ENCODE measurements around the gene NFYC. TPM values are rescaled to one million over a fixed set of nuclear protein-coding genes. Genes with fewer than 3 reads are reported as not detected.
A peak's percentile ranks its signal among the peaks of the same experiment; 100 is the strongest.

NFYC gene
- total RNA-seq, 1 donor from 2014 or later, result 51.1 TPM

DNA sequence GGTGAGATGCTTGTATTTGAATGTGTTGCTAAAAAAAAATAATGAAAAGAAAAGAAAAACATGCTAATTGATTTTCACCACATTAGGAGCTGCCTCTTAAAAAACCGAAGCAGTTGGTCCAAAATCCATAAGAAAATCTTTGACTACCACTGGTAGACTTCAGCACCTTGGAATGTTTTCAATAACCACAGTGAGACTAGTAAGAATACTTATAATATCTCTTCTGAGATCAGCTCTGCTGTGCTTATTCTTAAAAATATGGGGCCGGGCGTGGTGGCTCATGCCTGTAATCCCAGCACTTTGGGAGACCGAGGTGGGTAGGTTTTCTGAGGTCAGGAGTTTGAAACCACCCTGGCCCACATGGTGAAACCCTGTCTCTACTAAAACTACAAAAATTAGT is 15.1 kb downstream of the NFYC start:
- no peaks in the 10 kb centered on the region for H3K27me3 Mint-ChIP-seq (ENCODE audit: low read depth, unreplicated experiment)
- DNase-seq (ENCODE audit: low read depth) (peak; percentile 27), FAIRE-seq (no peak)
- Histone ChIP-seq H3K36me3 (ENCODE audit: insufficient read depth, low read length) (no peaks in the 10 kb centered on the region), H3K27me3 (ENCODE audit: insufficient read depth, low read length) (no peaks in the 10 kb centered on the region), H2AFZ (ENCODE audit: low read depth, low read length) (no peak overlapping the region), H4K20me1 (ENCODE audit: insufficient read depth, low read length) (peaks cover 18% of the 10 kb centered on the region), H3K79me2 (ENCODE audit: insufficient read depth, low read length) (peaks cover 88% of the 10 kb centered on the region), H3K9ac (ENCODE audit: low read length) (no peak overlapping the region), H3K4me1 (ENCODE audit: insufficient read depth, low read length) (peaks cover 23% of the 10 kb centered on the region), H3K4me2 (ENCODE audit: low read length) (no peak overlapping the region), H3K9me3 (ENCODE audit: insufficient read depth, low read depth, low read length) (no peaks in the 10 kb centered on the region), H3K27ac (ENCODE audit: low read depth, low read length) (no peak overlapping the region), H3K4me3 (ENCODE audit: insufficient read depth, low read depth, low read length) (no peak overlapping the region)
- no peaks in the 10 kb centered on the region for H3K36me3 Mint-ChIP-seq (ENCODE audit: low read depth, unreplicated experiment)
- TF ChIP-seq EZH2 (IDR thresholded peaks at IDR 0.05; ENCODE audit: insufficient read depth, low read length), result no peak
- TF ChIP-seq, protein P1, sequence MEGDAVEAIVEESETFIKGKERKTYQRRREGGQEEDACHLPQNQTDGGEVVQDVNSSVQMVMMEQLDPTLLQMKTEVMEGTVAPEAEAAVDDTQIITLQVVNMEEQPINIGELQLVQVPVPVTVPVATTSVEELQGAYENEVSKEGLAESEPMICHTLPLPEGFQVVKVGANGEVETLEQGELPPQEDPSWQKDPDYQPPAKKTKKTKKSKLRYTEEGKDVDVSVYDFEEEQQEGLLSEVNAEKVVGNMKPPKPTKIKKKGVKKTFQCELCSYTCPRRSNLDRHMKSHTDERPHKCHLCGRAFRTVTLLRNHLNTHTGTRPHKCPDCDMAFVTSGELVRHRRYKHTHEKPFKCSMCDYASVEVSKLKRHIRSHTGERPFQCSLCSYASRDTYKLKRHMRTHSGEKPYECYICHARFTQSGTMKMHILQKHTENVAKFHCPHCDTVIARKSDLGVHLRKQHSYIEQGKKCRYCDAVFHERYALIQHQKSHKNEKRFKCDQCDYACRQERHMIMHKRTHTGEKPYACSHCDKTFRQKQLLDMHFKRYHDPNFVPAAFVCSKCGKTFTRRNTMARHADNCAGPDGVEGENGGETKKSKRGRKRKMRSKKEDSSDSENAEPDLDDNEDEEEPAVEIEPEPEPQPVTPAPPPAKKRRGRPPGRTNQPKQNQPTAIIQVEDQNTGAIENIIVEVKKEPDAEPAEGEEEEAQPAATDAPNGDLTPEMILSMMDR (IDR thresholded peaks at IDR 0.05; ENCODE audit: insufficient read depth, low read depth, low read length), result no peak
- H3K27ac Mint-ChIP-seq (ENCODE audit: unreplicated experiment), result no peak overlapping the region
- peaks cover 30% of the 10 kb centered on the region for H3K4me1 Mint-ChIP-seq (ENCODE audit: low read depth, unreplicated experiment)
- peaks cover 2% of the 10 kb centered on the region for H3K9me3 Mint-ChIP-seq (ENCODE audit: unreplicated experiment)
- H3K4me3 Mint-ChIP-seq (ENCODE audit: unreplicated experiment), result no peak overlapping the region

DNA sequence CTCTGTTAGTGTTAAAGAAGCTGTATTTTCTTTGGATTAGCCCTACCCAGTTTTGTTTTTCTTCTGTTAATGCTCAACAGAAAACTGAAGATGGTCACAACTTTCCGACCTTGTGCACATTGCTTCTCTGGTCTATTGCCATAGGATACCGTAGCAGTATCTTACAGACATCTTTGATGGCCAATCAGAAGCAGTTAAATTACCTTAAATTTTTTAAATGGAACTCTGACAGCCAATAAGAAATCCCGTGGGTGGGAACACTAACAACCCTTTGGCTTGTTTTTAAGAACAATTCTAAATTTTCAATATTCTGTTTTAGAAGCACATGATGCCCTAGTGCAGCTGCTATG is 17.2 kb downstream of the NFYC start:
- Histone ChIP-seq H3K4me1 (ENCODE audit: insufficient read depth, low read length) (peaks cover 19% of the 10 kb centered on the region), H3K9ac (ENCODE audit: low read length) (peak overlapping the region; percentile 84), H3K4me2 (ENCODE audit: low read length) (peak overlapping the region; percentile 88), H3K27ac (ENCODE audit: low read depth, low read length) (peak overlapping the region; percentile 77), H3K79me2 (ENCODE audit: insufficient read depth, low read length) (peaks cover 91% of the 10 kb centered on the region), H2AFZ (ENCODE audit: low read depth, low read length) (peak overlapping the region; percentile 25), H3K36me3 (ENCODE audit: insufficient read depth, low read length) (no peaks in the 10 kb centered on the region), H3K4me3 (ENCODE audit: insufficient read depth, low read depth, low read length) (peak overlapping the region; percentile 85), H3K27me3 (ENCODE audit: insufficient read depth, low read length) (no peaks in the 10 kb centered on the region), H3K9me3 (ENCODE audit: insufficient read depth, low read depth, low read length) (no peaks in the 10 kb centered on the region), H4K20me1 (ENCODE audit: insufficient read depth, low read length) (peaks cover 17% of the 10 kb centered on the region)
- no peaks in the 10 kb centered on the region for H3K27me3 Mint-ChIP-seq (ENCODE audit: low read depth, unreplicated experiment)
- peak overlapping the region; percentile 93 for H3K4me3 Mint-ChIP-seq (ENCODE audit: unreplicated experiment)
- peaks cover 2% of the 10 kb centered on the region for H3K36me3 Mint-ChIP-seq (ENCODE audit: low read depth, unreplicated experiment)
- peaks cover 37% of the 10 kb centered on the region for H3K4me1 Mint-ChIP-seq (ENCODE audit: low read depth, unreplicated experiment)
- peak overlapping the region; percentile 97 for H3K27ac Mint-ChIP-seq (ENCODE audit: unreplicated experiment)
- TF ChIP-seq, protein P1 (IDR thresholded peaks at IDR 0.05; ENCODE audit: insufficient read depth, low read depth, low read length), result no peak
- no peak for TF ChIP-seq EZH2 (IDR thresholded peaks at IDR 0.05; ENCODE audit: insufficient read depth, low read length)
- peaks cover 2% of the 10 kb centered on the region for H3K9me3 Mint-ChIP-seq (ENCODE audit: unreplicated experiment)
- DNase-seq (ENCODE audit: low read depth), result peak; percentile 91
- FAIRE-seq, result no peak

DNA sequence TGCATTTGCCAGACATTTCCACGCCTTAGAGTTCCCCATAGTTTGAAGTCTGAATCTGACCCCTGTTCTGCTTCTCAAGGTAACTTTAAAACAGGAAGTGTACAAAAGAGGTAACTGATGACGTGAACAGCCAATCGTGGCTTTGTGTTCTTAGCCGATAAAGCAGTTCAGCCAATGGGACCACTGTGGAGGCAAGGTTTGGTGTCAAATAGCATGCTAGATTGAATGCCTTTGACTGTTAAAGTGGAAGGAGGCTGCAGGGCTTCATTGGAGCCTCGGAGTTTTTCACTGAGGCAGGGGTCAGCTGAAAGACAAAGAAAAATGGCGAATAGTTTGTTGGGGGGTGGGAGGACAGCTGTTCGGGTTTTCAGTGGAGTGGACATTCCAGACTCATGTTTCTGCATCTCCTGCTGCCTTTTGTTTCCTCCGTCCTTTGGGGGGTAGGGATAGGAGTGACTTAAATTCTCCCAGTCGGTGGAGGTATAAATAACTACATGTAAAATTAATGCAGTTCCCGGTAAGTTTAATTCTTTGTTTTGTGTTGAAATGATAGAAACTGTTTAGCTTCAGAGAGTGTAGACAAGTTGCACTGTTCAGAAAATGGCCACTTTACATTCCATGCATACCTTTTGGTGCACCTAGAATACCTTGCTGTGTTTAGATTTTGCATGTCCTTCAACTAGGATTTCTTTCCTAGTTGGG is 17.7 kb downstream of the NFYC start:
- Histone ChIP-seq H3K9ac (ENCODE audit: low read length) (peak overlapping the region; percentile 84), H4K20me1 (ENCODE audit: insufficient read depth, low read length) (peaks cover 12% of the 10 kb centered on the region), H3K4me1 (ENCODE audit: insufficient read depth, low read length) (peaks cover 17% of the 10 kb centered on the region), H2AFZ (ENCODE audit: low read depth, low read length) (peak overlapping the region; percentile 25), H3K79me2 (ENCODE audit: insufficient read depth, low read length) (peaks cover 92% of the 10 kb centered on the region), H3K27ac (ENCODE audit: low read depth, low read length) (peak overlapping the region; percentile 77), H3K4me3 (ENCODE audit: insufficient read depth, low read depth, low read length) (peak overlapping the region; percentile 85), H3K4me2 (ENCODE audit: low read length) (peak overlapping the region; percentile 88), H3K27me3 (ENCODE audit: insufficient read depth, low read length) (no peaks in the 10 kb centered on the region), H3K36me3 (ENCODE audit: insufficient read depth, low read length) (no peaks in the 10 kb centered on the region), H3K9me3 (ENCODE audit: insufficient read depth, low read depth, low read length) (no peaks in the 10 kb centered on the region)
- no peaks in the 10 kb centered on the region for H3K27me3 Mint-ChIP-seq (ENCODE audit: low read depth, unreplicated experiment)
- H3K36me3 Mint-ChIP-seq (ENCODE audit: low read depth, unreplicated experiment), result peaks cover 2% of the 10 kb centered on the region
- peak overlapping the region; percentile 93 for H3K4me3 Mint-ChIP-seq (ENCODE audit: unreplicated experiment)
- H3K27ac Mint-ChIP-seq (ENCODE audit: unreplicated experiment), result peak overlapping the region; percentile 97
- TF ChIP-seq EZH2 (IDR thresholded peaks at IDR 0.05; ENCODE audit: insufficient read depth, low read length), result no peak
- TF ChIP-seq, protein P1 (IDR thresholded peaks at IDR 0.05; ENCODE audit: insufficient read depth, low read depth, low read length), result no peak
- DNase-seq (ENCODE audit: low read depth) (peak; percentile 98), FAIRE-seq (peak; percentile 81)
- H3K4me1 Mint-ChIP-seq (ENCODE audit: low read depth, unreplicated experiment), result peaks cover 33% of the 10 kb centered on the region
- H3K9me3 Mint-ChIP-seq (ENCODE audit: unreplicated experiment), result peaks cover under 1% of the 10 kb centered on the region

Measured in astrocyte (in vitro differentiated cells and primary cell).